ENCODE measurements around the gene PCDHGA9. TPM values are rescaled to one million over a fixed set of nuclear protein-coding genes. Genes with fewer than 3 reads are reported as not detected.
"Not testable (repeated sequence)": the region's sequence is repeated elsewhere in the genome, so short reads cannot be mapped to it uniquely, and the experiment has no call there.

PCDHGA9 gene
- total RNA-seq, 2 donors from 2014 or later, result 4.9 to 8.2 TPM

DNA sequence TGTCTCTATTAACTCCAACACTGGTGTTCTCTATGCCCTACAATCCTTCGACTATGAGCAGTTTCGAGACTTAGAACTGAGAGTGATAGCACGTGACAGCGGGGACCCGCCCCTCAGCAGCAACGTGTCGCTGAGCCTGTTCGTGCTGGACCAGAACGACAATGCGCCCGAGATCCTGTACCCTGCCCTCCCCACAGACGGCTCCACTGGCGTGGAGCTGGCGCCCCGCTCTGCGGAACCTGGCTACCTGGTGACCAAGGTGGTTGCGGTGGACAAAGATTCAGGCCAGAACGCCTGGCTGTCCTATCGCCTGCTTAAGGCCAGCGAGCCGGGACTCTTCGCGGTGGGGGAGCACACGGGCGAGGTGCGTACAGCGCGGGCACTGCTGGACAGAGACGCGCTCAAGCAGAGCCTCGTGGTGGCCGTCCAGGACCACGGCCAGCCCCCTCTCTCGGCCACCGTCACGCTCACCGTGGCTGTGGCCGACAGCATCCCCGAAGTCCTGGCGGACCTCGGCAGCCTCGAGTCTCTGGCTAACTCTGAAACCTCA, 20.2 kb downstream of the PCDHGA9 start:
- intact Hi-C loops (cut with DNase I), result no loop called here
- H3K9me3 ChIP-seq, result peaks cover 0 to 92% (median 9%) of the 10 kb centered on the region in 3 donors

DNA sequence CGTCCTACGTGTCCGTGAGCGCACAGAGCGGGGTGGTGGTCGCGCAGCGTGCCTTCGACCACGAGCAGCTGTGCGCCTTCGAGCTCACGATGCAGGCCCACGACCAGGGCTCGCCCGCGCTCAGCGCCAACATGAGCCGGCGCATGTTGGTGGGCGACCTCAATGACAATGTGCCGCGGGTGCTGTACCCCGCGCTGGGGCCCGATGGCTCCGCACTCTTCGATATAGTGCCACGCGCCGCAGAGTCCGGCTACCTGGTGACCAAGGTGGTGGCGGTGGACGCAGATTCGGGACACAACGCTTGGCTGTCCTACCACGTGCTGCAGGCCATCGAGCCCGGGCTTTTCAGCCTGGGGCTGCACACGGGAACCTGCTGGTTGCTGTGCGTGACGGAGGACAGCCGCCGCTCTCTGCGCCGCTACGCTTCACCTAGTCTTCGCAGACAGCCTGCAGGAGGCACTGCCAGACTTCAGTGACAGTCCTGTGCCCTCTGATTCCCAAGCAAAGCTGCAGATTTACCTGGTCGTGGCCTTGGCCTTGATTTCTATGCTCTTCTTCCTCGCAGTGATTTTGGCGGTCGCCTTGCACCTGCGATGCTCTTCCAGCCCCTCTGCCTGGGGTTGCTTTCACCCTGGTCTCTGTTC, 25.3 kb downstream of the PCDHGA9 start:
- no peak for ATAC-seq

More for the DNA sequence above, 20.2 kb downstream of the PCDHGA9 start:
- ATAC-seq, result no peak
- H3K27ac ChIP-seq, result no peak overlapping the region
- 11 to 37% methylated on average over 15 to 42 of the region's 42 CpGs for WGBS, 2 donors
- H3K36me3 ChIP-seq (replicated peaks in 1 of 2; ENCODE audit: insufficient read depth in 1 of 2, low read depth in 2 of 2), result no peaks in the 10 kb centered on the region
- no peaks in the 10 kb centered on the region for H3K27me3 ChIP-seq
- TF ChIP-seq POLR2A (IDR thresholded peaks at IDR 0.05) (no peak), CTCF (IDR thresholded peaks at IDR 0.05) (no peak)
- DNase-seq, result no peak
- no peaks in the 10 kb centered on the region for H3K4me1 ChIP-seq
- no peak overlapping the region for H3K4me3 ChIP-seq

GRCh38 chr5:141430332-141431113, 27.9 kb downstream of the PCDHGA9 start, which contains the start of gene PCDHGA12:
Gene PCDHGA12, plus strand, starts transcription at chr5:141430507. Its CDS starts 253 bp downstream, at chr5:141430760.
- H3K4me3 ChIP-seq, result no peak within 1 kb of the TSS
- no peak within 1 kb of the TSS for H3K27ac ChIP-seq
- no peaks in the 10 kb centered on the region for H3K4me1 ChIP-seq
- 8 to 12% methylated on average over 33 of the region's 33 CpGs for WGBS, 2 donors
- H3K9me3 ChIP-seq, result peaks cover 0 to 77% (median 0%) of the 10 kb centered on the region in 3 donors
- ATAC-seq (no peak), DNase-seq (peak in 1 of 4 donors; percentile 46)
- H3K36me3 ChIP-seq (replicated peaks in 1 of 2; ENCODE audit: insufficient read depth in 1 of 2, low read depth in 2 of 2), result no peaks in the 10 kb centered on the region
- no peaks in the 10 kb centered on the region for H3K27me3 ChIP-seq
- intact Hi-C loops (cut with DNase I), result no loop called here
- TF ChIP-seq POLR2A (IDR thresholded peaks at IDR 0.05) (no peak), CTCF (IDR thresholded peaks at IDR 0.05) (peak in 5 of 7 experiments; percentile 7 to 41 (median 25))

More for the DNA sequence above, 25.3 kb downstream of the PCDHGA9 start:
- TF ChIP-seq POLR2A (IDR thresholded peaks at IDR 0.05) (no peak), CTCF (IDR thresholded peaks at IDR 0.05) (no peak)
- Histone ChIP-seq H3K36me3 (replicated peaks in 1 of 2; ENCODE audit: insufficient read depth in 1 of 2, low read depth in 2 of 2) (no peaks in the 10 kb centered on the region), H3K9me3 (peaks cover 0 to 79% (median 2%) of the 10 kb centered on the region in 3 donors), H3K27me3 (no peaks in the 10 kb centered on the region), H3K27ac (no peak overlapping the region), H3K4me3 (no peak overlapping the region), H3K4me1 (no peaks in the 10 kb centered on the region)
- intact Hi-C loops (cut with DNase I), result no loop called here
- 22 to 25% methylated on average over 11 to 53 of the region's 53 CpGs for WGBS, 2 donors
- DNase-seq, result no peak

DNA sequence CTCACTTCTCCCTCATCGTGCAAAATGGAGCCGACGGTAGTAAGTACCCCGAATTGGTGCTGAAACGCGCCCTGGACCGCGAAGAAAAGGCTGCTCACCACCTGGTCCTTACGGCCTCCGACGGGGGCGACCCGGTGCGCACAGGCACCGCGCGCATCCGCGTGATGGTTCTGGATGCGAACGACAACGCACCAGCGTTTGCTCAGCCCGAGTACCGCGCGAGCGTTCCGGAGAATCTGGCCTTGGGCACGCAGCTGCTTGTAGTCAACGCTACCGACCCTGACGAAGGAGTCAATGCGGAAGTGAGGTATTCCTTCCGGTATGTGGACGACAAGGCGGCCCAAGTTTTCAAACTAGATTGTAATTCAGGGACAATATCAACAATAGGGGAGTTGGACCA, 28.7 kb downstream of the PCDHGA9 start:
- intact Hi-C loops (cut with DNase I), result no loop called here
- TF ChIP-seq POLR2A (IDR thresholded peaks at IDR 0.05) (no peak), CTCF (IDR thresholded peaks at IDR 0.05) (no peak)
- H3K27ac ChIP-seq, result no peak overlapping the region
- H3K4me3 ChIP-seq, result no peak overlapping the region
- peaks cover 0 to 73% (median 0%) of the 10 kb centered on the region in 3 donors for H3K9me3 ChIP-seq
- H3K27me3 ChIP-seq, result no peaks in the 10 kb centered on the region
- DNase-seq (no peak), ATAC-seq (no peak)
- no peaks in the 10 kb centered on the region for H3K36me3 ChIP-seq (replicated peaks in 1 of 2; ENCODE audit: insufficient read depth in 1 of 2, low read depth in 2 of 2)
- no peaks in the 10 kb centered on the region for H3K4me1 ChIP-seq
- 9 to 10% methylated on average over 9 to 37 of the region's 37 CpGs for WGBS, 2 donors

DNA sequence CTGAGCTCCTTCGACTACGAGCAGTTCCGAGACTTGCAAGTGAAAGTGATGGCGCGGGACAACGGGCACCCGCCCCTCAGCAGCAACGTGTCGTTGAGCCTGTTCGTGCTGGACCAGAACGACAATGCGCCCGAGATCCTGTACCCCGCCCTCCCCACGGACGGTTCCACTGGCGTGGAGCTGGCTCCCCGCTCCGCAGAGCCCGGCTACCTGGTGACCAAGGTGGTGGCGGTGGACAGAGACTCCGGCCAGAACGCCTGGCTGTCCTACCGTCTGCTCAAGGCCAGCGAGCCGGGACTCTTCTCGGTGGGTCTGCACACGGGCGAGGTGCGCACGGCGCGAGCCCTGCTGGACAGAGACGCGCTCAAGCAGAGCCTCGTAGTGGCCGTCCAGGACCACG, 29.7 kb downstream of the PCDHGA9 start:
- H3K36me3 ChIP-seq (replicated peaks in 1 of 2; ENCODE audit: insufficient read depth in 1 of 2, low read depth in 2 of 2); intact Hi-C loops (cut with DNase I); H3K4me3 ChIP-seq; H3K4me1 ChIP-seq; H3K27me3 ChIP-seq; H3K27ac ChIP-seq; DNase-seq; ATAC-seq: not testable (repeated sequence)
- WGBS, 2 donors, result 17 to 32% methylated on average over 8 to 34 of the region's 38 CpGs
- H3K9me3 ChIP-seq, result peaks cover 0 to 68% (median 0%) of the 10 kb centered on the region in 3 donors

DNA sequence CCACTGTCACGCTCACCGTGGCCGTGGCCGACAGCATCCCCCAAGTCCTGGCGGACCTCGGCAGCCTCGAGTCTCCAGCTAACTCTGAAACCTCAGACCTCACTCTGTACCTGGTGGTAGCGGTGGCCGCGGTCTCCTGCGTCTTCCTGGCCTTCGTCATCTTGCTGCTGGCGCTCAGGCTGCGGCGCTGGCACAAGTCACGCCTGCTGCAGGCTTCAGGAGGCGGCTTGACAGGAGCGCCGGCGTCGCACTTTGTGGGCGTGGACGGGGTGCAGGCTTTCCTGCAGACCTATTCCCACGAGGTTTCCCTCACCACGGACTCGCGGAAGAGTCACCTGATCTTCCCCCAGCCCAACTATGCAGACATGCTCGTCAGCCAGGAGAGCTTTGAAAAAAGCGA, 30.1 kb downstream of the PCDHGA9 start:
- 19 to 28% methylated on average over 6 to 29 of the region's 29 CpGs for WGBS, 2 donors
- H3K36me3 ChIP-seq (replicated peaks in 1 of 2; ENCODE audit: insufficient read depth in 1 of 2, low read depth in 2 of 2); DNase-seq; H3K4me1 ChIP-seq; ATAC-seq; intact Hi-C loops (cut with DNase I); H3K27me3 ChIP-seq; H3K27ac ChIP-seq; H3K4me3 ChIP-seq: not testable (repeated sequence)
- H3K9me3 ChIP-seq, result peaks cover 0 to 65% (median 0%) of the 10 kb centered on the region in 3 donors

All from body of pancreas (tissue), 4 donors.